A549 (cell line): ENCODE data around the gene KRT3. TPM values are rescaled to one million over a fixed set of nuclear protein-coding genes. Genes with fewer than 3 reads are reported as not detected.

Experiments
- ATAC-seq, 2 experiments: fragments of 200-7000 bp in 1 of 2; fragments of >200 bp in 1 of 2; cut with Nextera tagmentation in 1 of 2; cut with Tn5 transposase in 1 of 2; 3 replicates each; pipeline versions ENCODE4 v1.8.0 to v1.9.1; 2018 to 2020; ENCODE audit warnings: mild to moderate bottlenecking in 1 of 2, moderate library complexity in 1 of 2
- CTCF ChIA-PET: fragments of 300-600 bp; sonication (Branson Sonifier 250); formaldehyde crosslinking; extraction: SDS; loops from one replicate; lab custom pipeline; 2021; ENCODE audit warnings: antibody characterized with exemption, inconsistent platforms; lab: Yijun Ruan, JAX
- POLR2A ChIA-PET: fragments of 350-600 bp; formaldehyde crosslinking; extraction: SDS; loops from one replicate; lab custom pipeline; 2021; ENCODE audit warnings: antibody characterized with exemption, inconsistent platforms; lab: Yijun Ruan, JAX
- DNase-seq, 2 experiments: peaks; one replicate each; pipeline versions ENCODE4 v3.0.0 to v3.0.0-alpha.2; 2011 to 2016; ENCODE audit warnings: low read depth in 1 of 2, low spot score in 1 of 2
- FAIRE-seq: peaks from 2 replicates; lab custom pipeline; 2011; peaks lifted over from hg19 to GRCh38; lab: Jason Lieb, UNC
- H3K27ac ChIP-seq, 2 experiments: fragments of >200 bp; sonication (Bioruptor Twin); formaldehyde crosslinking; 3 replicates each; pipeline ENCODE4 v1.5.1; 2016 to 2017
- H3K4me1 ChIP-seq: fragments of >200 bp; sonication (Bioruptor Twin); formaldehyde crosslinking; 3 replicates; pipeline ENCODE4 v1.6.1; 2016
- H3K4me2 ChIP-seq: fragments of >200 bp; sonication (Bioruptor Twin); formaldehyde crosslinking; 3 replicates; pipeline ENCODE4 v1.6.1; 2016
- H3K4me3 ChIP-seq: fragments of >200 bp; sonication (Bioruptor Twin); formaldehyde crosslinking; 3 replicates; pipeline ENCODE4 v1.5.1; 2016
- H3K9me3 ChIP-seq: fragments of >200 bp; sonication (Bioruptor Twin); formaldehyde crosslinking; 3 replicates; pipeline ENCODE4 v1.6.1; 2016
- ATOH8 ChIP-seq: fragments of 250-450 bp; sonication (Bioruptor Pico); IDR thresholded peaks from 2 replicates; pipeline ENCODE4 v1.5.0; 2020; ENCODE audit warnings: low read depth, mild to moderate bottlenecking, moderate library complexity
- BCL3 ChIP-seq: fragments of >200 bp; sonication (Bioruptor Twin); formaldehyde crosslinking; IDR thresholded peaks from 3 replicates; pipeline ENCODE4 v1.6.1; 2016
- CBX8 ChIP-seq: fragments of 200-600 bp; sonication (generic); IDR thresholded peaks from 2 replicates; pipeline ENCODE4 v1.6.1; 2016
- CTCF ChIP-seq: fragments of >200 bp; sonication (Bioruptor Twin); formaldehyde crosslinking; IDR thresholded peaks from 3 replicates; pipeline ENCODE4 v1.5.1; 2016
- ELK1 ChIP-seq: fragments of 150-350 bp; IDR thresholded peaks from 2 replicates; pipeline ENCODE4 v1.6.1; 2014; ENCODE audit warnings: low read depth, mild to moderate bottlenecking, low read length
- EP300 ChIP-seq, 2 experiments: fragments of >200 bp; sonication (Bioruptor Twin); formaldehyde crosslinking; IDR thresholded peaks; 2 replicates in 1 of 2; 3 replicates in 1 of 2; pipeline ENCODE4 v1.6.1; 2016 to 2017
- ESRRA ChIP-seq: fragments of 150-350 bp; IDR thresholded peaks from 2 replicates; pipeline ENCODE4 v1.6.1; 2014; ENCODE audit warnings: mild to moderate bottlenecking, low read length, borderline replicate concordance
- FOSB ChIP-seq: fragments of 250-450 bp; sonication (Bioruptor Pico); IDR thresholded peaks from 2 replicates; pipeline ENCODE4 v1.5.0; 2020; ENCODE audit warnings: mild to moderate bottlenecking, moderate library complexity
- FOSL2 ChIP-seq, 2 experiments: fragments of 450-650 bp in 1 of 2; fragments of >200 bp in 1 of 2; sonication (Bioruptor Twin) in 1 of 2; formaldehyde crosslinking; IDR thresholded peaks; 2 replicates each; pipeline versions ENCODE4 v1.5.0 to v1.6.1; 2016 to 2020; ENCODE audit warnings: mild to moderate bottlenecking in 1 of 2, moderate library complexity in 1 of 2
- GATA3 ChIP-seq: IDR thresholded peaks from 2 replicates; pipeline ENCODE4 v1.6.1; 2012; ENCODE audit warnings: borderline replicate concordance
- HDAC2 ChIP-seq: fragments of 200-600 bp; sonication (generic); IDR thresholded peaks from 2 replicates; pipeline ENCODE4 v1.6.1; 2016
- HEYL ChIP-seq: fragments of 250-450 bp; sonication (Bioruptor Pico); IDR thresholded peaks from 2 replicates; pipeline ENCODE4 v1.8.0; 2021; ENCODE audit warnings: mild to moderate bottlenecking, moderate library complexity
- HOXB5 ChIP-seq: fragments of 250-450 bp; sonication (Bioruptor Pico); IDR thresholded peaks from 2 replicates; pipeline ENCODE4 v1.5.0; 2020; ENCODE audit warnings: mild to moderate bottlenecking, moderate library complexity
- JUN ChIP-seq, 2 experiments: fragments of >200 bp; sonication (Bioruptor Twin); formaldehyde crosslinking; IDR thresholded peaks; 2 replicates in 1 of 2; 3 replicates in 1 of 2; pipeline ENCODE4 v1.6.1; 2016 to 2017
- MAFK ChIP-seq: fragments of 450-650 bp; IDR thresholded peaks from 2 replicates; pipeline ENCODE4 v1.6.1; 2014; ENCODE audit not compliant: partially characterized antibody
- MAZ ChIP-seq: fragments of 150-350 bp; IDR thresholded peaks from 2 replicates; pipeline ENCODE4 v1.6.1; 2014; ENCODE audit warnings: antibody characterized with exemption, low read depth, low read length, borderline replicate concordance
- NFE2L2 ChIP-seq: fragments of 150-350 bp; conservative IDR thresholded peaks from 2 replicates; pipeline ENCODE4 v1.6.1; 2014; ENCODE audit warnings: low read length
- RAD21 ChIP-seq, 2 experiments: fragments of >200 bp in 1 of 2; sonication (Bioruptor Twin) in 1 of 2; formaldehyde crosslinking in 1 of 2; IDR thresholded peaks in 1 of 2; conservative IDR thresholded peaks in 1 of 2; 2 replicates in 1 of 2; 3 replicates in 1 of 2; pipeline ENCODE4 v1.6.1; 2012 to 2018; ENCODE audit warnings: inconsistent platforms in 1 of 2
- RARB ChIP-seq: fragments of 250-450 bp; sonication (Bioruptor Pico); IDR thresholded peaks from 2 replicates; pipeline ENCODE4 v1.8.0; 2021; ENCODE audit warnings: mild to moderate bottlenecking, moderate library complexity
- RCOR1 ChIP-seq: fragments of 150-350 bp; IDR thresholded peaks from 2 replicates; pipeline ENCODE4 v1.6.1; 2014; ENCODE audit warnings: antibody characterized with exemption, low read length, low read depth
- REST ChIP-seq: fragments of 200-600 bp; sonication (generic); IDR thresholded peaks from 2 replicates; pipeline ENCODE4 v1.6.1; 2016; ENCODE audit warnings: antibody characterized with exemption, mild to moderate bottlenecking, moderate library complexity
- RFX5 ChIP-seq: fragments of 450-650 bp; IDR thresholded peaks from 2 replicates; pipeline ENCODE4 v1.7.1; 2014; ENCODE audit warnings: antibody characterized with exemption, mild to moderate bottlenecking, moderate library complexity
- RNF2 ChIP-seq: fragments of 200-600 bp; sonication (generic); IDR thresholded peaks from 2 replicates; pipeline ENCODE4 v1.6.1; 2016; ENCODE audit warnings: low read depth, mild to moderate bottlenecking, antibody characterized with exemption, moderate library complexity, borderline replicate concordance
- SREBF2 ChIP-seq: fragments of 450-650 bp; IDR thresholded peaks from 2 replicates; pipeline ENCODE4 v1.6.1; 2014; ENCODE audit warnings: mild to moderate bottlenecking, moderate library complexity
- TP53 ChIP-seq: fragments of 250-450 bp; sonication (Bioruptor Pico); IDR thresholded peaks from 2 replicates; pipeline ENCODE4 v1.5.0; 2021; ENCODE audit warnings: mild to moderate bottlenecking, moderate library complexity
- USF2 ChIP-seq: fragments of 450-650 bp; IDR thresholded peaks from 2 replicates; pipeline ENCODE4 v1.6.1; 2014; ENCODE audit warnings: antibody characterized with exemption
- WGBS: methylation state at CpG from one replicate; pipeline ENCODE4 v1.1.6; 2017; ENCODE audit errors: missing lambda C conversion rate; 5-methylcytosine and 5-hydroxymethylcytosine counted together
- polyA plus RNA-seq, 4 experiments: library from polyadenylated mRNA; depleted of rRNA in 3 of 4; stranded (reverse); fragments of >200 nt; fragmentation: RNase III in 1 of 4; extraction: RNeasy Plus Mini Kit Qiagen cat#74134 plus additional on column Dnase treatment in 1 of 4; gene quantifications; 2 replicates in 3 of 4; 3 replicates in 1 of 4; pipeline ENCODE4 v1.2.3, GENCODE V29; 2011 to 2017

The KRT3 gene
- polyA plus RNA-seq, 2 of the 4 experiments (the other 2 are of a cell fraction): 0.04 to 0.06 TPM

- H3K9me3 ChIP-seq: no peaks in the 10 kb centered on the region
- 14% methylated on average over 1 of the region's 1 CpG for WGBS
- ChIA-PET POLR2A (no interaction called here), CTCF (interaction anchor here (1.2 to 2.0 kb wide), 3 partner anchors 15 to 162 kb away, joined by 3 to 7 read pairs (median 6); no protein-coding TSS in a partner anchor)
- no peaks in the 10 kb centered on the region for H3K4me1 ChIP-seq
- no peak overlapping the region for H3K27ac ChIP-seq
- ATAC-seq (no peak), DNase-seq (no peak), FAIRE-seq (no peak)
- no peak overlapping the region for H3K4me2 ChIP-seq
- H3K4me3 ChIP-seq: no peak overlapping the region
- TF ChIP-seq CTCF (no peak), TP53 (CRISPR knock-in tag) (no peak), ELK1 (no peak), FOSL2 (IDR thresholded peaks at IDR 0.05) (no peak), FOSL2 (CRISPR knock-in tag; IDR thresholded peaks at IDR 0.05) (no peak), ESRRA (no peak), BCL3 (no peak), FOSB (CRISPR knock-in tag) (no peak), NFE2L2 (no peak), RCOR1 (no peak), JUN (IDR thresholded peaks at IDR 0.05) (no peak), HDAC2 (no peak)
Observed at GRCh38 chr12:52744493-52745156, 51.3 kb downstream of the KRT3 start.

- WGBS: 48% methylated on average over 3 of the region's 3 CpGs
- H3K4me1 ChIP-seq: no peaks in the 10 kb centered on the region
- ChIA-PET POLR2A (no interaction called here), CTCF (interaction anchor here (0.6 kb wide), 1 partner anchor 345 kb away, joined by 3 read pairs; no protein-coding TSS in a partner anchor)
- no peak overlapping the region for H3K27ac ChIP-seq
- no peaks in the 10 kb centered on the region for H3K9me3 ChIP-seq
- TF ChIP-seq RFX5 (no peak), MAZ (no peak), HOXB5 (CRISPR knock-in tag) (no peak), USF2 (no peak), JUN (IDR thresholded peaks at IDR 0.05) (no peak), ESRRA (no peak), RNF2 (no peak), RAD21 (conservative IDR thresholded peaks at IDR 0.05 in 1 of 2, IDR thresholded peaks at IDR 0.05 in 1 of 2) (no peak), EP300 (IDR thresholded peaks at IDR 0.05) (no peak), SREBF2 (no peak), HEYL (CRISPR knock-in tag) (no peak), CBX8 (no peak), REST (no peak), MAFK (no peak), HDAC2 (no peak), ATOH8 (CRISPR knock-in tag) (no peak), RARB (CRISPR knock-in tag) (no peak), GATA3 (no peak)
- H3K4me3 ChIP-seq: no peak overlapping the region
- no peak for DNase-seq
- no peak overlapping the region for H3K4me2 ChIP-seq
- ATAC-seq: no peak
- no peak for FAIRE-seq
Observed at GRCh38 chr12:52742822-52743457, 53.0 kb downstream of the KRT3 start.
